GM18951 (cell line): ENCODE data around the gene TMEM117.
"Not testable (repeated sequence)": the region's sequence is repeated elsewhere in the genome, so short reads cannot be mapped to it uniquely, and the experiment has no call there.

ENCODE experiments used
- POLR2A ChIP-seq: IDR thresholded peaks from 4 replicates; pipeline ENCODE4 v1.6.1; 2011; ENCODE audit warnings: mild to moderate bottlenecking; ENCODE audit not compliant: insufficient read length, insufficient read depth; ENCODE audit errors: extremely low read depth
- in situ Hi-C: fragments of 300-500 bp; cut with MboI; formaldehyde crosslinking; loops from one replicate; pipeline ENCODE4 v1.12.0; 2022; ENCODE audit warnings: low sequenced_read_pairs, mixed read lengths, inconsistent platforms; ENCODE audit not compliant: unreplicated experiment

The TMEM117 gene

GRCh38 chr12:44248436-44248835, 412.6 kb downstream of the TMEM117 start:
- in situ Hi-C loops = no loop called here
- TF ChIP-seq POLR2A = no peak

DNA sequence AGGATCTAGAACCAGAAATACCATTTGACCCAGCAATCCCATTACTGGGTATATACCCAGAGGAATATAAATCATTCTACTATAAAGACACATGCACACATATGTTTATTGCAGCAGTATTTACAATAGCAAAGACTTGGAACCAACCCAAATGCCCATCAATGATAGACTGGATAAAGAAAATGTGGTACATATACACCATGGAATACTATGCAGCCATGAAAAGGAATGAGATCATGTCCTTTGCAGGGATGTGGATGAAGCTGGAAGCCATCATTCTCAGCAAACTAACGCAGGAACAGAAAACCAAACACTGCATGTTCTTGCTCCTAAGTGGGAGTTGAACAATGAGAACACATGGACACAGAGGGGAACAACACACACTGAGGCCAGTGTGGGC, 414.6 kb downstream of the TMEM117 start:
- in situ Hi-C loops = not testable (repeated sequence)

- in situ Hi-C loops = no loop called here
- no peak for TF ChIP-seq POLR2A
Measured at GRCh38 chr12:44253338-44253856, 417.5 kb downstream of the TMEM117 start.

DNA sequence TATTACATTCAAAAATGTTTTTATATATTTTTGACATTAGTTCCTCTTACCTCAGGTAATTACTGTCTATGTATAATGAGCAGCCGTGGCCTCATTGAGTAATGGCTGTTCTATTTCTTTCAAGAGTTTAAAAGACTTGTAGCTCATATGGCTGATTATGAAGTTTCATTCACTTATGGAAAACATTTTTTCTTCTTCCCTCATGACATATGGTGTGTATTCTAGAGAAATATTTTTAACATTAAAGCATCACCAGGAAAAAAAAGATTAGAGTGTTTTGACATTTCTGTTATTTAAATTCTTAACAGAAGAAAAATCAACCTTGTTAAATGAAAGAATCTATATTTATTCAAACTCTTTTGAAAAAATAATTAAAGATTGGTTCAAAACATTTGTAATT, 422.4 kb downstream of the TMEM117 start:
- in situ Hi-C loops = no loop called here

GRCh38 chr12:44259890-44260289, 424.0 kb downstream of the TMEM117 start:
- in situ Hi-C loops = no loop called here
- no peak for TF ChIP-seq POLR2A

More for the DNA sequence above, 422.4 kb downstream of the TMEM117 start:
- no peak for TF ChIP-seq POLR2A

DNA sequence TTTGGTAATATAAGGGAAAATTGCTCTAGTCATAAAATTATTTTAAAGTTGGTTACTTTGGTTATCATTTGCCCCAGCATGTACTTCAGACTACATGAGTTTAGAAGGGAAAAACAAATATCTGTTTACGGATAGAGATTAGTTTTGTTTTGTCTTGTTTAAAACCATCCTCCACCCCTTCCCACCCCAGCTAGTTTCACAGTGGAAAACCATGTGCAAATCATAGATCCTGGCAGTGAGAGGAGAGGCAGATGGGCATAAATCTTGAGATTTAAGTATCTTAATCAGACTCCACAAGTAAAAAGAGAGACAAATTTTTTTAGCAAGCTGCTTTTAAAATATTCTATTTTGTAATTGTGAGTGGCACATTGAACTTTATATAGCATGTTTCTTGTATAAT, 424.7 kb downstream of the TMEM117 start:
- TF ChIP-seq POLR2A = no peak
- in situ Hi-C loops = no loop called here

GRCh38 chr12:44285321-44285960, 449.6 kb downstream of the TMEM117 start:
- in situ Hi-C loops = no loop called here

GRCh38 chr12:44286336-44286735, 450.5 kb downstream of the TMEM117 start:
- no peak for TF ChIP-seq POLR2A
- in situ Hi-C loops = no loop called here

More at GRCh38 chr12:44285321-44285960, 449.6 kb downstream of the TMEM117 start:
- TF ChIP-seq POLR2A = no peak

- in situ Hi-C loops = no loop called here
- no peak for TF ChIP-seq POLR2A
Measured at GRCh38 chr12:44286821-44287505, 451.1 kb downstream of the TMEM117 start.

GRCh38 chr12:44287545-44287944, 451.7 kb downstream of the TMEM117 start:
- TF ChIP-seq POLR2A = no peak
- in situ Hi-C loops = no loop called here

- TF ChIP-seq POLR2A = no peak
- in situ Hi-C loops = no loop called here
Measured at GRCh38 chr12:44294649-44295048, 458.8 kb downstream of the TMEM117 start.

GRCh38 chr12:44295958-44296623, 460.2 kb downstream of the TMEM117 start:
- in situ Hi-C loops = no loop called here
- TF ChIP-seq POLR2A = no peak

- in situ Hi-C loops = no loop called here
- TF ChIP-seq POLR2A = no peak
Measured at GRCh38 chr12:44296624-44297197, 460.8 kb downstream of the TMEM117 start.
